Activated naive CD8-positive, alpha-beta T cell treated with anti-CD3 and anti-CD28 coated beads for 36 hours (primary cell): Measurements from ENCODE around the gene SMURF1. TPM values are rescaled to one million over a fixed set of nuclear protein-coding genes. Genes with fewer than 3 reads are reported as not detected.
A peak's percentile ranks its signal among the peaks of the same experiment; 100 is the strongest.
"Not testable (repeated sequence)": the region's sequence is repeated elsewhere in the genome, so short reads cannot be mapped to it uniquely, and the experiment has no call there.

ENCODE experiments used
- DNase-seq: peaks from one replicate; pipeline ENCODE4 v3.0.0; 2021
- H3K27ac Mint-ChIP-seq: one replicate; pipeline ENCODE4 v1.8.0; 2022; ENCODE audit warnings: mild to moderate bottlenecking, moderate library complexity, mixed read lengths
- H3K27me3 Mint-ChIP-seq: one replicate; pipeline ENCODE4 v1.8.0; 2022; ENCODE audit warnings: mild to moderate bottlenecking, mixed read lengths
- H3K36me3 Mint-ChIP-seq: one replicate; pipeline ENCODE4 v1.8.0; 2021; ENCODE audit warnings: mild to moderate bottlenecking, mixed read lengths
- H3K4me1 Mint-ChIP-seq: one replicate; pipeline ENCODE4 v1.8.0; 2021; ENCODE audit warnings: mixed read lengths
- H3K4me3 Mint-ChIP-seq: one replicate; pipeline ENCODE4 v1.8.0; 2022; ENCODE audit warnings: mild to moderate bottlenecking, moderate library complexity, mixed read lengths
- H3K9me3 Mint-ChIP-seq: one replicate; pipeline ENCODE4 v1.8.0; 2022; ENCODE audit warnings: mixed read lengths
- total RNA-seq, 2 experiments: library from RNA; stranded (reverse); gene quantifications; one replicate each; pipeline ENCODE4 v1.2.3, GENCODE V29; 2021

SMURF1 gene
- total RNA-seq, 2 experiments from 2014 or later, result 12.3 TPM

DNA sequence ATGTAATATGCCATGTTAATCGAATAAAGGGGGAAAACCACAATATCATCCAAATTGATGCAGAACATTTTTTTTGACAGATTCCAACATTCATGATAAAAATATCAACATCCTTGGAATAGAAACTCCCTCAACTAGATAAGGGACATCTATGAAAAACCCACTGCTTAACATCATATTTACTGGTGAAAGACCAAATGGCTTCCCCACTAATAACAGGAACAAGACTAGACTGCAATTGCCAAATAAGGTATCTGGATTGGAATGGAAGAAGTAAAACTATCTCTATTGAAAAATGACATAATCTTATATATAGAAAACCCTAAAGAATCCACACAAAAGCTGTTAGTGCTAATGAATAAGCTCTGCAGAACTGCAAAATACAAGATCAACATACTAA is 27.8 kb downstream of the SMURF1 start:
- no peak for DNase-seq
- Mint-ChIP-seq H3K36me3 (peaks cover 57% of the 10 kb centered on the region), H3K4me3 (no peak overlapping the region), H3K4me1 (peaks cover 35% of the 10 kb centered on the region), H3K9me3 (peaks cover 38% of the 10 kb centered on the region), H3K27ac (no peak overlapping the region), H3K27me3 (no peaks in the 10 kb centered on the region)

DNA sequence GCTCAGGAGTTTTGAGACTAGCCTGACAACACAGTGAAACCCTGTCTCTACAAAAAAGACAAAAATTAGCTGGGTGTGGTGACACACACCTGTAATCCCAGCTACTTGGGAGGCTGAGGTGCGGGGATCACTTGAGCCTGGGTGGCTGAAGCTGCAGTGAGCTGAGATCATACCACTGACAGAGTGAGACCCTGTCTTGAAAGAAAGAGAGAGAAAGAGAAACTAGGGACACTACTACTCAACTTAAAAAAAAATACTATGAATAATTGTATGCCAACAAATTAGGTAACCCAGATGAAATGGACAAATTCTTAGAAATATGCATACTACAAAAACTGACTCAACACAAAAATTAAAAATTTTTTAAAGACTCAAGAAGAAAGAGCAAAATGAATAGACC is 28.5 kb downstream of the SMURF1 start:
- peaks cover 34% of the 10 kb centered on the region for H3K4me1 Mint-ChIP-seq
- peaks cover 50% of the 10 kb centered on the region for H3K36me3 Mint-ChIP-seq
- no peaks in the 10 kb centered on the region for H3K27me3 Mint-ChIP-seq
- no peak overlapping the region for H3K4me3 Mint-ChIP-seq
- H3K27ac Mint-ChIP-seq, result no peak overlapping the region
- peaks cover 36% of the 10 kb centered on the region for H3K9me3 Mint-ChIP-seq
- DNase-seq, result no peak

DNA sequence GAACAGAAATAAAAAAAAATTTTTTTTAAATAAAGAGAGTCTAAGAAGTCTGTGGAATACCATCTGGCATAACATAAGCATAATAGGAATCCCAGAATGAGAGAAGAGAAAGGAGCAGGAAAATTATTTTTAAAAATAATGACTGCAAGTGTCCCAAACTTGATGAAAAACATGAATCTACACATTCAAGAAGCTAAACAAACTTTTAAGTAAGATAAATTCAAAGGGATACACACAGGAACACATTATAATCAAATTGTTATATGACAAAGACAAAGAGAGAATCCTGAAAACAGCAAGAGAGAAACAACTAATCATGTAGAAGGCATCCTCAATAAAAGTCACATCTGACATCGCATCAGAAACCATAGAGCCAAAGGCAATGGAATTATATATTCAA is 30.9 kb downstream of the SMURF1 start:
- Mint-ChIP-seq H3K9me3 (peaks cover 22% of the 10 kb centered on the region), H3K4me3 (no peak overlapping the region), H3K27ac (no peak overlapping the region), H3K27me3 (no peaks in the 10 kb centered on the region), H3K4me1 (peaks cover 44% of the 10 kb centered on the region), H3K36me3 (peaks cover 32% of the 10 kb centered on the region)
- no peak for DNase-seq

DNA sequence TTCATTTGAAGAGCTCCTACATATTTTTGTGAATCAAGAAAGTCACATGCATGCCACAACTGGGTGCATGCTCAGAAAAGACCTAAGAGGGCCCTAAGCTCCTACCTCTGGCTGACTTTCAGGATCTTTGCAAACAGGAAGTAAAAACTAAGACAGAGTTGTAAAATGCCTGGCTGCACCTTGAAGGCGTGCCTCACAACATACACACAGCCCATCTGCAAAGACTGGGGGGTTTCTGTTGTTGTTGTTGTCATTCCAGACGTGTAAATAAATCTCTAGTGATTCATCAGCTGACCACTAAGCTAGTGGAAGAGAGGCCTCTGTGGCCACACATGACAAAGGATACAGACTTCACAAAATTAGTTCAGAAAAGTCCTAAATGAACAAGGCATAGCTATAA is 31.8 kb downstream of the SMURF1 start:
- Mint-ChIP-seq H3K27ac (no peak overlapping the region), H3K27me3 (no peaks in the 10 kb centered on the region), H3K36me3 (peaks cover 30% of the 10 kb centered on the region), H3K4me3 (no peak overlapping the region), H3K4me1 (peaks cover 49% of the 10 kb centered on the region), H3K9me3 (peaks cover 21% of the 10 kb centered on the region)
- no peak for DNase-seq

DNA sequence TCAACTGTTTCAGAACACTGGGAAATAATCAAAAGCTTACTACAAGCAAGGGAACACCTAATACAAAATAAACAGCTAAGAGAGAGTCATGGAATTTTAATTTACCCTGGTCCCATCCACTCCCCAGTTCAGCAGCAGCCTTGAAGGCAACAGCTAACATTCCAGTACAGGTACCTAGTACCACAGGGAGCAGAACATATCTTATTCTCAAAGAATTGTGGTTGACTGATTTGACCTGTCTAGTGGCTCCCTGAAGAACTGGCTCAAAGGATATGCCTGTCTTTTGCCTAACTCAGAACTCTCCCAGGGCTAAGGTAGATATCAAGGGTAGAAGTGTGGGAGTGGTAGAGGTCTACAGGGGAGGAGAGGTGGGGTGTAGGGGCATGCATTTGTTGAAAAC is 32.3 kb downstream of the SMURF1 start:
- peaks cover 26% of the 10 kb centered on the region for H3K36me3 Mint-ChIP-seq
- no peaks in the 10 kb centered on the region for H3K27me3 Mint-ChIP-seq
- no peak overlapping the region for H3K4me3 Mint-ChIP-seq
- peaks cover 16% of the 10 kb centered on the region for H3K9me3 Mint-ChIP-seq
- H3K4me1 Mint-ChIP-seq, result peaks cover 52% of the 10 kb centered on the region
- DNase-seq, result no peak
- H3K27ac Mint-ChIP-seq, result no peak overlapping the region

DNA sequence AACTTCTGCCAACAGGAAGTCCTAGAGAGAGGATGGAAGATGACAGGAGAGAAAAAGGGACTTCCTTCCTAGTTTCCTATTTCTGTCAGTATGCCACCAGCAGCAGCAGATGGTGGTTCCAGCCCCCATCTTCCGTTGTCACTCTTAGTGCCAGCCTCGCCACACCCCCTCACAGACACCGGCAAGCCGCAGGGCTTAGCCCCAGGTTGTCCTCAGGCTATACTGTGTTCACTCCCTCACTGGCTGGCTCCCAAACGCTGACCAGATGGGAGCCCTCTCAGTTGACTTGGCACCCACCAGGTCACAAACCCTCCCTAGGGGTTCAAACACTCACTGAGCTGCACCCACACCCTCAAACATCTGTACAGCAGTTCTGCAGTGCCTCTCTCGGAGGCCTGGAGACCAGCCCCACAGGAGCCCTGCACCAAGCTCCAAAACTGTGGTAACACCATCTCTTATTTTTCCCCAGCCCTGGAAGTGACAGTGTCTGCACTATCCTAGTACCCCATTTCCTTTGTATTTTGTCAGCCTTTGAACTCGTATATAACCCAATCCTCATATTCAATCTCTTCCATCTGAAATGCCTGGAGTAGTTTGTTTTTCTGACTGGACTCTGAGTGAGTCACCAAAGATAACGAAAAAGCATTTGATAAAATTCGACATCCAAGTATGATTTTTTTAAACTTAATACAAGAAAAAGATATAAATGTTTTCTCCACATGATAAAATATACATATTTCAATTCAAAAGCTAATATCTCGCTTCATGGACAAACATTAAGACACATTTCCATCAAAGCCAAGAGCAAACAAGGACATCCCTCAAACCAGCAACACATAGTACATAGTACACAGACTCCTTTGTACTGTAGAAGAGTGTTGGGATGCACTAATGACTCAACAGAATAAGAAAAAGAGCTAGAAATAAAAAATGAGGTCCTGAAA is 34.5 kb downstream of the SMURF1 start:
- H3K9me3 Mint-ChIP-seq, result peaks cover 6% of the 10 kb centered on the region
- peaks cover 56% of the 10 kb centered on the region for H3K4me1 Mint-ChIP-seq
- H3K36me3 Mint-ChIP-seq, result peaks cover 14% of the 10 kb centered on the region
- H3K4me3 Mint-ChIP-seq, result no peak overlapping the region
- peak; percentile 26 for DNase-seq
- H3K27me3 Mint-ChIP-seq, result no peaks in the 10 kb centered on the region
- no peak overlapping the region for H3K27ac Mint-ChIP-seq

DNA sequence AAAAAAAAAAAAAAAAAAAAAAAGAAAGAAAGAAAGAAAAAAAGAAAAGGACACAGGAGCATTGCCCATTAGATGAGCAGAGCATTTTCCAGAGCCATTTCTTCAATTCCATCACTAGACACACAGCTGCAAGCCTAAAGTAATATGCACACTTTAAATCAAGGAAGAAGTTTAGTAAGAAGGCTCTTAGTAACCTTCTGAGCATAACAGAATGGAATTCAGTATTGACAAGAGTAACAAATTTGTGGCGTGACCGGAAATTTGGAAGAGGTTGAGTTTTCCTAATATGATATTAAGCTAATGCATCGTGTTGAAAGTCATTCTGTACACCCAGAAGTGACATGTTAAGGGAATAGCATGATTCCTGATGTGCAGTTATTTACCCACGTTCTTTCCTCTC is 35.3 kb downstream of the SMURF1 start:
- Mint-ChIP-seq H3K36me3 (peaks cover 15% of the 10 kb centered on the region), H3K9me3 (peaks cover 5% of the 10 kb centered on the region), H3K4me1 (peaks cover 59% of the 10 kb centered on the region), H3K27me3 (no peaks in the 10 kb centered on the region), H3K27ac (no peak overlapping the region), H3K4me3 (no peak overlapping the region)
- no peak for DNase-seq

DNA sequence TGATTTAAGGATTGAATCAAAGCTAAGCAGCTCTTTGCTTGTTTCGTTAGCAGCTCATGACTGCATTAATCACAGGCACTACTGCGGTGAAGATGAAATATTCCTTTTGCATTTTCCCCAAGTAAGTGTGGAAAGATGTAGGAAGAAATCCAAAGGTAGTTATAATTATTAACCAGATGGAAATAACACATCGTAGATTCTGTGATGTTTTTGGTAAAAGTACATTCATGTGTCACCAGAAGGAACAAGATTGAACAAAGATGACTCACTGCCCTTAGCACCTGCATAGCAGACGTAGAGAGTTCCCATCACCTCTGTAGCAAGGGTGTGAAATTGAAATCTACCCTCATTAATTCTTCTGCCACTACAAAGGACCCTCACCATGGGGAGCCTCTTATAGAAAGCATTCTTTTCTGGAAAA is 37.1 kb downstream of the SMURF1 start:
- peaks cover 6% of the 10 kb centered on the region for H3K36me3 Mint-ChIP-seq
- peaks cover 61% of the 10 kb centered on the region for H3K4me1 Mint-ChIP-seq
- no peaks in the 10 kb centered on the region for H3K27me3 Mint-ChIP-seq
- no peak overlapping the region for H3K4me3 Mint-ChIP-seq
- peak; percentile 9 for DNase-seq
- H3K9me3 Mint-ChIP-seq, result no peaks in the 10 kb centered on the region
- H3K27ac Mint-ChIP-seq, result peak overlapping the region; percentile 43

DNA sequence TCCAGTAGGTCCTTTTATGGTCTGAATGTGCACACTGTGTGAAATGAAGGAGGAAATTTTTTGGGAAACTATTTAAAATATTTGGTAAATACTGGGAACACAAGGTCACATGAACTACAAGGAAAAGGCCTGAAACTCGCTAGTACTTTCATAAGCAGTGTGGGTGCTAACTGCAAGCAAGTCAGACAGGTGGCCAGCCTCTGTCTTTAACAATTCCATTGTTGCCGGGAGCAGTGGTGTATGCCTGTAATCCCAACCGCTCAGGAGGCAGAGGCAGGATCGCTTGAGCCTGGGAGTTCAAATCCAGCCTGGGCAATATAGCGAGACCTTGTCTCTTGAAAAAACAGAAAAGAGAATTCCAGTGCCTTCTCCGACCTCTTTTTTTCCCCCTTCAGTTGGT is 37.5 kb downstream of the SMURF1 start:
- Mint-ChIP-seq H3K36me3 (peaks cover 6% of the 10 kb centered on the region), H3K9me3 (no peaks in the 10 kb centered on the region), H3K27me3 (no peaks in the 10 kb centered on the region), H3K4me1 (peaks cover 57% of the 10 kb centered on the region), H3K4me3 (no peak overlapping the region), H3K27ac (peak overlapping the region; percentile 43)
- DNase-seq, result no peak

DNA sequence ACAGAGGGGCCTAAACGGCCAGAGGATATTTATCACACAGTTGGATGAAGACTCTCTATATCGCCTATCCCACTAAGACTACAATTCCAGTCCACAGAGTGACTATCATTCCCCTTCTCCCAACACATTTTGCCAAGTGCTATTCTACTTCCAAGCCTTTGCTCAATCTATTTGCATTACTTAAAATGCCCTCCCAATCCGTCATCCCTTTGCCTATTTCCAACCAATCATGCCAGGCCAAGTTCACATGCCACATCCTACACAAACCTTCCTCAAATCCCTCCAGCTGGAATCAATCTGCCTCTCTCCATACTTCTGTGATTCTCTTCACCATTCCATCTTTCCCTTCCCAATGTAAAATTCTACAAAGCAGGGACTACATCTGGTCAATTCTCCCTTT is 38.2 kb downstream of the SMURF1 start:
- no peak for DNase-seq
- H3K36me3 Mint-ChIP-seq, result peaks cover 9% of the 10 kb centered on the region
- no peaks in the 10 kb centered on the region for H3K9me3 Mint-ChIP-seq
- peaks cover 56% of the 10 kb centered on the region for H3K4me1 Mint-ChIP-seq
- H3K27ac Mint-ChIP-seq, result no peak overlapping the region
- no peaks in the 10 kb centered on the region for H3K27me3 Mint-ChIP-seq
- no peak overlapping the region for H3K4me3 Mint-ChIP-seq

DNA sequence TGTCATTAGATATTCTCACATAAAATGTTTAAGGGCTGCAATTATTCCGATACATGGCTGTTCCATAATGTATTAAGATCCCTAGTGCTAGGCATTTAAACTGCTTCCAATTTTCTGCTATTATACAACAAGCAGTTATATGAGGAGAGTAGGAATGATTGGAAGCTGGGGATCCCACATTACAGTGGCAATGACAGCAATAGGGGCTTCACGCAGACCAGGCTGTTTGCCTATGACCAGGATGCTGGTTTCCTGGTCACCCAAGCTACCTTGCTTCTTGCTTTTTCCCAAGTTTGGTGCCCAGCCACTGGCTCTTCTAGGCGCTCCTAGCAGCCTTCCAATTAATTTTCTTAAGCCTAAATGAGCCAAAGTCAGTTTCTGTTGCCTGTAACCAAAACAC is 39.3 kb downstream of the SMURF1 start:
- peaks cover 3% of the 10 kb centered on the region for H3K9me3 Mint-ChIP-seq
- no peak overlapping the region for H3K27ac Mint-ChIP-seq
- no peak for DNase-seq
- H3K36me3 Mint-ChIP-seq, result peaks cover 18% of the 10 kb centered on the region
- H3K4me3 Mint-ChIP-seq, result no peak overlapping the region
- H3K27me3 Mint-ChIP-seq, result no peaks in the 10 kb centered on the region
- peaks cover 49% of the 10 kb centered on the region for H3K4me1 Mint-ChIP-seq

DNA sequence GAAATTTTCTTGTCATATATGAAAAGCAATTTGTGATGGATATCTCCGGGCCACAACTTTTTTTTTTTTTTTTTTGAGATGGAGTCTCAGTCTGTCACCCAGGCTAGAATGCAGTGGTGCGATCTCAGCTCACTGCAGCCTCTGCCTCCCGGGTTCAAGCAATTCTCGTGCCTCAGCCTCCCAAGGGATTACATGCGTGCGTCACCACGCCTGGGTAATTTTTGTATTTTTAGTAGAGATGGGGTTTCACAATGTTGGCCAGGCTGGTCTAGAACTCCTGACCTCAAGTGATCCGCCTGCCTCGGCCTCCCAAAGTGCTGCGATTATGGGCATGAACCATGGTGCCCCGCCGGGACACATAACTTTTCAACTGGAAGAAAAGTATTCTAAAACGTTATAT is 40.1 kb downstream of the SMURF1 start:
- not testable (repeated sequence) for H3K4me3 Mint-ChIP-seq, H3K27ac Mint-ChIP-seq, H3K27me3 Mint-ChIP-seq, H3K9me3 Mint-ChIP-seq, DNase-seq
- peaks cover 25% of the 10 kb centered on the region for H3K36me3 Mint-ChIP-seq
- peaks cover 43% of the 10 kb centered on the region for H3K4me1 Mint-ChIP-seq

DNA sequence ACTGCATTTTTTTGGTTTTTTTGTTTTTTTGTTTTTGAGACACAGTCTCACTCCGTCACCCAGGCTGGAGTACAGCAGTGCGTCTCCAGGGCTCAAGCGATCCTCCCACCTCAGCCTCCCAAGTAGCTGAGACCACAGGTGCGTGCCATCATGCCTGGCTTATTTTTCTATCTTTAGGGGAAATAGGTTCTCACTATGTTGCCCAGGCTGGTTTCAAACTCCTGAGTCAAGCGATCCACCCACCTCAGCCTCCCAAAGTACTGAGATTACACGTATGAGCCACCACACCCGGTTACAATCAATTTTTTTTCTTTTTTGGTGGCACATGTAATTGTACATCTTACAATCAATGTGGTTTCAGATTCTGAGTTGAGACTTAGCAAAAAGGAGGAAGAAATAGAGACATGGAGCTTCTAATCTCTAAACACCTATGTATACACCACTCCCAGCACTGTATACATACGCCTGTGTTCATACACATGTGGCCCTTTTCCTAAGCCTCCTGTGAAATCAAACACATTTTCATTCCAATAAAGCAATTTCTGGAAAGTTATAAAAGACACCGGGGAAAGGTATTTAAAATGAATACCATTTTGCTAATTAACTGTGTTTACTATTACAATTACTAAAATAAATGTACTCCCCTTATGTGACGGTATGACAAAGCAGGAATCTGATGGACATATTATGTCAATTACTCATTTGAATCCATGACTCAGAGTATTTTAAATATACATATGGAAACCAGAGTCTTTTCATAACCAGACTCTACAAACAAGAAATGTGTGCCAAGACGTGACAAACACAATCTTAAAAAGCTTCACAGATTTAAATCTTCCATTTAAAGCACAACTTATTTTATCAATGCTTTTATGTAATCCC is 40.9 kb downstream of the SMURF1 start:
- Mint-ChIP-seq H3K27me3 (no peaks in the 10 kb centered on the region), H3K36me3 (peaks cover 33% of the 10 kb centered on the region), H3K4me3 (no peak overlapping the region), H3K9me3 (peaks cover 14% of the 10 kb centered on the region), H3K4me1 (peaks cover 41% of the 10 kb centered on the region), H3K27ac (peak overlapping the region; percentile 3)
- no peak for DNase-seq

DNA sequence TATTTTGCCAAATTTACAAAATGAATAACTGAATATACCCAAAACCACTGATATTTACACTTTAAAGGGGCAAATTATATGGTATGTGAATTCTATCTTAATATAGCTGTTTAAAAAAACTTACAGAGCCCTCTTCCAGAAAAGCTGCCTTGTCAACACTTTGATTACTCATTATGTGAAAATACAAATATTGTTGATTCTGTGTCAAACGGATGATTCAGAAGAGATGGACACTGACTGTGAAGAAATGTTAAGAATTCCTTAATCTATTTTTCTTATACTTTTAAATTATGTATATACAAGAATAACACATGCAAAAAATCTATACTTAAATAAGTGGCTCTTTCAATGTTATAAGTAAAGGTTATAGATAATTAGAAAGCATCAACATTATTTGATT is 41.5 kb downstream of the SMURF1 start:
- Mint-ChIP-seq H3K4me1 (peaks cover 35% of the 10 kb centered on the region), H3K9me3 (peaks cover 19% of the 10 kb centered on the region), H3K4me3 (no peak overlapping the region), H3K36me3 (peaks cover 38% of the 10 kb centered on the region), H3K27me3 (no peaks in the 10 kb centered on the region), H3K27ac (no peak overlapping the region)
- no peak for DNase-seq

DNA sequence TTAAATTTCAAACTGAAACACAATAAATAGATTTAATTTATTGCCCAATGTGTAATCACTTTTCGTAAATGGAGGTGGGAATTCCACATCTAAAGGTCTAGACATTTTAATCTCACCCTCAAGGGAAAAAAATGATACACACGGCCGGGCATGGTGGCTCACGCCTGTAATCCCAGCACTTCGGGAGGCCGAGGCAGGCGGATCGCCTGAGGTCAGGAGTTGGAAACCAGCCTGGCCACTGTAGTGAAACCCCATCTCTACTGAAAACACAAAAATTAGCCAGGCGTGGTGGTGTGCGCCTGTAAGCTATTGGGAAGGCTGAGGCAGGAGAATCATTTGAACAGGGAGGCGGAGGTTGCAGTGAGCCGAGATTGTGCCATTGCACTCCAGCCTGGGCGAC is 42.4 kb downstream of the SMURF1 start:
- Mint-ChIP-seq H3K36me3 (peaks cover 42% of the 10 kb centered on the region), H3K4me1 (peaks cover 34% of the 10 kb centered on the region), H3K9me3 (peaks cover 20% of the 10 kb centered on the region)
- not testable (repeated sequence) for H3K4me3 Mint-ChIP-seq, H3K27ac Mint-ChIP-seq, H3K27me3 Mint-ChIP-seq, DNase-seq
